Measurements from ENCODE around the gene STUM. TPM values are rescaled to one million over a fixed set of nuclear protein-coding genes. Genes with fewer than 3 reads are reported as not detected.

Gene STUM
- total RNA-seq, 2 donors from 2014 or later, result 1.3 to 1.6 TPM

DNA sequence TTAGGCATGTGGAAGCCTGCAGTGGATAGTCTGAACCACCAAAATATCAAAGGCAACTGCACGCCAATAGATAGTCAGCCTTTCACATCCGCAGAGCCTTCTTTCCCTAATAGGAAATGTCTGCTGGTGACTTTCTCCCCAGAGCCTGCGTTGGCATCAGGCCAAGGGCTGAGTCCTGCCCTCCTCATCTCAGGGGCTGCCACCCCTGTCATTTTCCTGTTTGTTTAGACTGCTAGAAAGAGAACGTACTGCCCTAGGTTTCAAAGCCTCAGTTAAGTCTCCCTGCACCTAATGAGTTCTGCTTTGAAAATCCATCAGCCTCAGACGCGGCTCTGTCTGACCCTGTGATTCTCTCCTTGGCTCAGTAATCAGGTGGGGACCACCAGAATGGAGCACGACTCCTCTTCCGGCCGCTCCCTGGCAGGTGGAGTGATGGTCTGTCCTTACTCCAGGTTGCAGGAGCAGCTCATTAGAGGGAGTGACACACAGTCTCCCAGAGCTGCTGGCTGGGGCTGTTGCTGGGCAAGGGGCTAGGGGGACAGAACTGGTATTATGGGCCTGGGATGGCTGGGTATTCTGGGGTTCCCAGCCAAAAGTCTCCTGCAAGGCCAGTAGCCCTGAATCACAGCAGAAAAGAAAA is 27.3 kb downstream of the STUM start:
- WGBS, 2 donors, result 68 to 75% methylated on average over 8 to 9 of the region's 9 CpGs
- H3K4me1 ChIP-seq, result no peaks in the 10 kb centered on the region
- H3K27ac ChIP-seq, result no peak overlapping the region
- H3K36me3 ChIP-seq (replicated peaks in 1 of 2; ENCODE audit: insufficient read depth in 1 of 2, low read depth in 2 of 2), result no peaks in the 10 kb centered on the region
- ATAC-seq, result no peak
- no peak overlapping the region for H3K4me3 ChIP-seq
- no peaks in the 10 kb centered on the region for H3K9me3 ChIP-seq
- TF ChIP-seq, protein P1, sequence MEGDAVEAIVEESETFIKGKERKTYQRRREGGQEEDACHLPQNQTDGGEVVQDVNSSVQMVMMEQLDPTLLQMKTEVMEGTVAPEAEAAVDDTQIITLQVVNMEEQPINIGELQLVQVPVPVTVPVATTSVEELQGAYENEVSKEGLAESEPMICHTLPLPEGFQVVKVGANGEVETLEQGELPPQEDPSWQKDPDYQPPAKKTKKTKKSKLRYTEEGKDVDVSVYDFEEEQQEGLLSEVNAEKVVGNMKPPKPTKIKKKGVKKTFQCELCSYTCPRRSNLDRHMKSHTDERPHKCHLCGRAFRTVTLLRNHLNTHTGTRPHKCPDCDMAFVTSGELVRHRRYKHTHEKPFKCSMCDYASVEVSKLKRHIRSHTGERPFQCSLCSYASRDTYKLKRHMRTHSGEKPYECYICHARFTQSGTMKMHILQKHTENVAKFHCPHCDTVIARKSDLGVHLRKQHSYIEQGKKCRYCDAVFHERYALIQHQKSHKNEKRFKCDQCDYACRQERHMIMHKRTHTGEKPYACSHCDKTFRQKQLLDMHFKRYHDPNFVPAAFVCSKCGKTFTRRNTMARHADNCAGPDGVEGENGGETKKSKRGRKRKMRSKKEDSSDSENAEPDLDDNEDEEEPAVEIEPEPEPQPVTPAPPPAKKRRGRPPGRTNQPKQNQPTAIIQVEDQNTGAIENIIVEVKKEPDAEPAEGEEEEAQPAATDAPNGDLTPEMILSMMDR (IDR thresholded peaks at IDR 0.05), result no peak
- no peak for TF ChIP-seq POLR2A (IDR thresholded peaks at IDR 0.05)
- intact Hi-C loops (cut with DNase I), result no loop called here
- no peak for DNase-seq
- H3K27me3 ChIP-seq, result no peaks in the 10 kb centered on the region

DNA sequence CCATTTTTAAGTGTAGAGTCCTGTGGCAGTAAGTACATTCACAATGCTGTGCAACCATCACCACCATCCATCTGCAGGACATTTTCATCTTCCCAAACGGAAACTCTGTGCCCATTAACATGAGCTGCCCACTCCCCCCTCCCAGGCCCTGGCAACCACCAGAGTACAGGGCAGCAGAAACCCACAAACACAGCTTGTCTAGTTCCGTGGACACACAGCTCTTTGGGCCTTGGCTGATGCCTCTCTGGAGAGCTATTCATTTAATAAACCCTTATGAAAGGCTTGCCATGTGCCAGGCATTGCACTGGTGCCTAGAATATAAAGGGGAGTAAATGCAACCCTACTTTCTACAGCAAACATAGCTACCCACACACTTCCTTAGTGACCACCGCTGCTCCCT is 28.0 kb downstream of the STUM start:
- Histone ChIP-seq H3K9me3 (no peaks in the 10 kb centered on the region), H3K36me3 (replicated peaks in 1 of 2; ENCODE audit: insufficient read depth in 1 of 2, low read depth in 2 of 2) (no peaks in the 10 kb centered on the region), H3K4me1 (no peaks in the 10 kb centered on the region), H3K4me3 (no peak overlapping the region), H3K27ac (no peak overlapping the region), H3K27me3 (no peaks in the 10 kb centered on the region)
- intact Hi-C loops (cut with DNase I), result no loop called here
- no peak for ATAC-seq
- TF ChIP-seq POLR2A (IDR thresholded peaks at IDR 0.05), result no peak
- TF ChIP-seq, protein P1 (IDR thresholded peaks at IDR 0.05), result no peak
- DNase-seq, result no peak
- whole genome bisulfite sequencing, 2 donors, result 71 to 73% methylated on average over 3 of the region's 3 CpGs

DNA sequence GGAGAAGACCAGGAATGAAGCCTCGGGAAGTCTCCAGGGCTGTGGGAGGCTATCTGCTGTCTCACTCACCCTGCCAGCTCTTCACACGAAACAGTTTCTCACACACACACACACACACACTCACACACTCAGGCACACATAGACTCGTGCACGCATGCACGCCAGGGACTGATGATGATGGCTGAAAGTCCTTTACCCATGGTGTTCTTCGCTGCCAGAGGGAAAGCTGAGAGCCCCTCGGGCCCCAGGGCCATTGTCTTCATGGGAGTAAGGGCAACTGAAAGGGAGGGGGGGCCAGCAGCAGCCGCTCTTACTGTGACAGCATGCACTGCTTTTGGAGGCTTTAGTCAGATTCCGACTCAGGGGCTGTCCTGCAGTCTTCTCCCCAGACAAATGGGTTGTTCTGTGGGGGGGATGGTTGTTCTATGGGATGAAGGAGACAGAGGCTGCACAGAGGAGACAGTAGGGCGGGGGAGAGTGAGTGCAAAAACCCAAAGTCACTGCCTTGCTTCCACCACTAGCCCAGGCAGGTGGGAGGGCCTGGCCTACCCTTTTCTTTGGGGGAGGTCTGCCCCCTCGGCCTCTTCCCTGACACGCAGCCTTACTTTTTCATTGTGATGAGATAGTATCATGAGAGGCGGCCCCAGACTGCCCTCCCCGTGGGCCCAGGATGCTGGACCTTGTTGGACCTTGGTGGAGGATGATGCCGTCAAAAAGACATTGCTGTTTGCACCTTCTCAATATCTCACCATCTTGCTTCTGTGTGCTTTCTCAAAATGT is 29.0 kb downstream of the STUM start:
- TF ChIP-seq, protein P1 (IDR thresholded peaks at IDR 0.05), result no peak
- no peak for TF ChIP-seq POLR2A (IDR thresholded peaks at IDR 0.05)
- DNase-seq, result no peak

DNA sequence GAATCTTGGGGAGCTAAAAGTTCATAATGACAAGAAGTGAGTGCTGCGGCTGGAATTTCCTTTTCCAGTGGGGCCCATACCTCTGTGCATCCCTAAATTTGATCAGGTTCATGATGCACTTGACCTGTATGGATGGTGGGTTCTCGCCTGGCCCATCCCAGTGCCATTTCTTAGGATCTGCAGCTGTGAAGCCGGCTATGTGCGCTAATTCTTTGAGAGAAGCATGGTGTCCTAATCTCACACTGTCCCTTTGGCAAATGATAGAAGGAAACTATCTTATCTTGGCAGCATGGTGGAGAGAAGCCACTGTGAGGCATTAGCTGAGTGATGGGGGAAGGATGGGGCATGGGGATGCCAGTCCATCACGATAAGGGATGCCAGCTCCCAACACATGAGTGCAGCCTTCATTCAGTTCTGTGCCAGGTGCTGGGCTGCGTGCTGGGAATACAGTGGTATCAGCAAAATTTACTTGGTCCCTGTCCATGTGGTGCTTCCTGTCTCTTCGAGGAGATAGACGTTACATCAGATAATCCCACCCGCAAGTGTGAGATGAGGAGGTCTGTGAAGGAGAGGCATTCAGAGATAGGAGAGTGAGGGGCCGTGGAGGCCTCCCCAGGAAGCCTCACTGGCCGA is 30.5 kb downstream of the STUM start:
- WGBS, 2 donors, result 90 to 92% methylated on average over 11 of the region's 11 CpGs
- TF ChIP-seq, protein P1 (IDR thresholded peaks at IDR 0.05), result no peak
- TF ChIP-seq POLR2A (IDR thresholded peaks at IDR 0.05), result no peak
- intact Hi-C loops (cut with DNase I), result no loop called here
- ATAC-seq (no peak), DNase-seq (no peak)
- Histone ChIP-seq H3K27me3 (no peaks in the 10 kb centered on the region), H3K9me3 (no peaks in the 10 kb centered on the region), H3K4me3 (no peak overlapping the region), H3K27ac (no peak overlapping the region), H3K4me1 (no peaks in the 10 kb centered on the region), H3K36me3 (replicated peaks in 1 of 2; ENCODE audit: insufficient read depth in 1 of 2, low read depth in 2 of 2) (no peaks in the 10 kb centered on the region)

More for the DNA sequence above, 29.0 kb downstream of the STUM start:
- Histone ChIP-seq H3K27ac (no peak overlapping the region), H3K4me3 (no peak overlapping the region), H3K9me3 (no peaks in the 10 kb centered on the region), H3K36me3 (replicated peaks in 1 of 2; ENCODE audit: insufficient read depth in 1 of 2, low read depth in 2 of 2) (no peaks in the 10 kb centered on the region), H3K27me3 (no peaks in the 10 kb centered on the region), H3K4me1 (no peaks in the 10 kb centered on the region)
- WGBS, 2 donors, result 78 to 87% methylated on average over 12 to 15 of the region's 15 CpGs
- ATAC-seq, result no peak
- intact Hi-C loops (cut with DNase I), result no loop called here
